HG03342 (cell line): ENCODE results near the gene ABCA2.

Source experiments
- ATAC-seq: cut with Tn5 transposase; IDR thresholded peaks from one replicate; pipeline ENCODE4 v1.9.1; 2021; ENCODE audit warnings: mild to moderate bottlenecking, moderate library complexity; ENCODE audit not compliant: unreplicated experiment

Gene ABCA2

GRCh38 chr9:136969150-136969549 is 58.9 kb downstream of the ABCA2 start:
- no peak for ATAC-seq

GRCh38 chr9:136968333-136969127 is 59.5 kb downstream of the ABCA2 start:
- no peak for ATAC-seq

DNA sequence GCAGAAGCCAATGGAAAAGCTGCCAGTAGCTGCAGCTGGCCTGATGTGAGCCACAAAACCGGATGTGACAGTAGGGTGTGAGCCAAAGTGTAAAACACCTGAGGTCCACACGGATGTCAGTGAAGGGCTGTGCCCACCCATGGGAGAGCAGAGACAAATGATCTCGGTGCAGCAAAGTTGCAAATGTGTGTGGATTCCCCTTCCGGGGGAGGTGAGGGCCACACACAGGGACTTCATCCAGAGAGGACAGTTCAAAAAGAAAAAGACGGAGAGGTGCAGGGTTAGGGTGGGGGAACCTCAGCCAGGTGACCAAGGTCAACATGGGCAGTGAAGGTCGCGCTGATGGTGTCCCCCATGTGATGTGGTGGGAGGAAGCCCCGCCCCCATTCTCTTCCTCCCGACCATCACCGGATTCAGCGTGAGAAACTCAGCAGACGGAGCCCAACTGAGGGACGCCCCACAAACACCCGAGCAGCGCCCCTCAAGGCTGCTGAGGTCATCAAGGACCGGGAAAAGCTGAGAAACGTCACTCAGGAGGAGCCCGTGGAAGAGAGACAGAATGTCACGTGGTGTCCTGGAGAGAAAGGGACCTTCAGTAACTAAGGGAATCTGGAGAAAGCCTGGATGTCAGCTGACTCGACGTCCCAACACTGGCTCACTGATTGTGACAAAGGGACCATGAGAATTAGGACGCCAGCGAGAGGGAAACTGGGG is 62.1 kb downstream of the ABCA2 start:
- ATAC-seq, result no peak

DNA sequence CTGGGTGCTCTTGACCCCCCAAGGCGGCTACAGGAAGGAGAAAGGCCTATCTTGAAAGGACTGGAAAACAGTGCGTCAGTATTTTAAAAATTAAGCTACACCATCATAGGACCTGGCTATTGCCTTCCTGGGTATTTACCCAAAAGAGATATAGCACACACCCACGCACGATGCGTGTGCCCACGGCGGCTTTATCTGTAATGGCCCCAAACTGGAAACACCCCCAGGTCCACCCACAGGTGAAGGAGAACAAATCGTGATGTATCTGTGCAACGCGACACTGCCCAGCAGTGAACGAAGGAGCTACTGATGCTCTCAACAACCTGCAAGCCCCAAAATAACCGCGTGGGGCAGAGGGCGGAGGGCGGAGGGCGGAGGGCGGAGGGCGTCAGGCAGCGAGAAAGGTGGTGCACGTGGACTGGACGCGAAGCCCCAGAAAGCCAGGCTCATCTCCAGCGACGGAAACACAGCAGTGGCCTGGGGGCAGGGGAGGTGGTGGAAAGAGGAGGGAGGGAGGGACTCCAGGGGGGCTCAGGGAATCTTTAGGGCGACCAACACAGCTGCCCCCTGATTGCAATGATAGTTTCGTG is 63.1 kb downstream of the ABCA2 start:
- no peak for ATAC-seq

DNA sequence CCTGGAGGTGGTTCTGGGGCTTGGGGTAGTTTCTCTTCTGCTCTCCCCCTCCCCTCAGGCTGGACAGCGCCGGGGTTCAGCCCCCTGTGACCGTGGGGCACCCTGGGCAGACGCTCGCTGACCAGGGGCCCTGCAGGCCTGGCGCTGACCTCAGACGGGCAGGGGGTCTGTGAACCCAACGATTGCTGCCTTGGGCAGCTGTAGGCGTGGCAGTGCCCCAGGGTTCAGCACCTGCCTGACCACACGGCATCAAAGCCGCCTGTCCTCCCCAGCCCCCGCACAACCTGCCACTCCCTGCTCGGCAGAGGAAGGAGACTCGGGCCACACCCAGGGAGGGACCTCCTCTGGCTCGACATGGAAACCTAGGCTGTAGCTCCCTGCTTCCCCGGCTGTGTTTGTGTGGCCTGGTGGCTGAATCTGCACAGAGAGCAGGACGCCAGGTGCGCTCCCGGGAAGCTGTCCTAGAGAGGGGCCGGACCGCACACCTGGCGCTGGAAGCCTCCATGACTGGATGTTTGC is 63.8 kb downstream of the ABCA2 start:
- no peak for ATAC-seq

GRCh38 chr9:136963751-136964150 is 64.3 kb downstream of the ABCA2 start:
- ATAC-seq, result no peak

DNA sequence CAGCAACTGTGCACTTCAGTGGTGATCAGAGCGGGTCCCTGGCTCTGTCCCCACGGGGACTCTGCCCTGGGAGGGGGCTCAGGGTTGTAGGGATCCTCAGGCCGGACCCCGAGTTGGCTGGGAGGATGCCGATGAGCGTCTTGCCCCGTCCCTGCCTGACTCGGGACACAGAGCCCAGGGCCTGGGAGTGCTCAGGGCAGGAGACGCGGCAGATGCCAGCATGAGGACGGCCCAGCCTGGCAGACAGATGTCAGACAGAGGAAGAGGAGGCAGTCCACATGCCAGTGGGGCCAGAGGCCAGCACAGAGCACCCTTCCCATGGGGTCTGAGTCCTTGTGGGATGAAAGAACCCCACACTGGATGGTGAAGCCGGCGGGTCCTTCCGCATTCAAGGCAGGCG is 64.7 kb downstream of the ABCA2 start:
- no peak for ATAC-seq

DNA sequence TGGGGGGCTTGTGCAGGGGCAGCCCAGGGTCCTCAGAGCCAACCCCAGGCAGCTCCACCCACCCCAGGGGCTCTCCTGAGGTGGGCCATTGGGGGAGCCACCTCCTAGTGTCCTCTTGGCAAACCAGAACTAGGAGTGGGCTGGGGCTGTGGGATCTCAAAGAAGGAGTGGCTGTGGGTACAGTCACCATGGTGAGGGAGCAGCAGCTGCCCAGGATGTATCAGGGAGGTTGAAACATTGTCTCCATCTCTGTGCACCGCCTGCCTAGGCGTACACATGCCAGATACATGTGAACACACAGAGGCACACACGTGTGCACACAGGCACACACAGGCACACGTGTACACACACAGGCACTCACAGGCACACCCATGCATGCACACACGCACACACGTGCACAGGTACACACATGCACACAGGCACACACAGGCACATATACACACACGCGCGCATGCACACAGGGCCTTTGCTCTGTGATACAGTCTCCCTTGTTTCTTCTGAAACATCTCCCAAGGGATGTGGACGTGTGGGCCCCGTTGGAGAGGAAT is 65.3 kb downstream of the ABCA2 start:
- ATAC-seq, result no peak

DNA sequence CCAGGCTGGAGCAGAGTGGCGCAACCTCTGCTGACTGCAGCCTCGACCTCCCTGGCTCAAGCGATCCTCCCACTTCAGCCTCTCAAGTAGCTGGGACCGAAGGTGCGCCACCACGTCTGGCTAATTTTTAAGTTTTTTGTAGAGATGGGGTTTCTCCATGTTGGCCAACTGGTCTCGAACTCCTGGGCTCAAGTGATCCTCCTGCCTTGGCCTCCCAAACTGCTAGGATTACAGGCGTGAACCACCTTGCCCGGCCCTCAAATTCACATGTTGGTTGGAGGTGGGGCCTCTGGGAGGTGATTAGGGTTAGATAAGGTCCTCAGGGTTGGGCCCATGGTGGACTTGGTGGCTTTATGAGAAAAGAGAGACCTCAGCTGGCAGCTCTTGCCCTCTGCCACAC is 65.9 kb downstream of the ABCA2 start:
- no peak for ATAC-seq

DNA sequence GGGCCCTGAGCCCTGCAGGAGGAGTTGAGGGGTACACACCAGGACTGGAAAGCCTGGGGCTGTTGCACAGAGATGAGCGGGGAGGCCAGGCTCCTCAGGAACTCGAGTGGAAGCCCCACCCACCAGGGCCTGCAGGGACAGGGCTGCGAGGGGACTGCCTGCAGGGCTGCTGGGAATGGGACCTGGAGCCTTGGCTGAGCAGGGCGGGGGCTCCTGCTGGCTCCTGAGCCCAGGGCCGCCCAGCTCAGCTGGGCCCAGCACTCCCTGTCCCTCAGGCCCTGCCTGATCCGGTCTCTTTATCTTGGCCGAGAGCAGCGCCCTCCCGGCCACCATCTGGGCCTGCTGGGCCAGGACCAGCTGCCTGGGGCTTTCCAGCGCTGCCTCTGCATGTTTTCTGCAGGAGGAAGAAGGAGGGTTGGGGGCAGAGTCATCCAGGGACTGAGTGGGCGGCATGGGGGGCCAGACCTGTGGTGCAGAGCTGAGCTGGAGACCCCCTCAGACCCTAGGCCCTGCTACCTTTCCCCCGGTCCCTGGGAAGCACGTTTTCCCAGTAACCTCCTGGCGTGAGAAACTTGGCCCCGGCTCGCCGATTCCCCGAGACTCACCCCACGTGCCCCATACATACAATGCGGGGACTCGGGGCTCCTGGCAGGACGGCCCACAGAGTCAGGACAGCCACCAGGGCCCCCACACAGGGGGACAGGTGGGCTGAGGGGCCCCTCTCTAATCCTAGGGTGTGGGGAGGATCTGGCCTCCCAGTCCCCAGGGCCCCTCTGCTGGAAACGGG is 66.6 kb downstream of the ABCA2 start:
- ATAC-seq, result no peak

DNA sequence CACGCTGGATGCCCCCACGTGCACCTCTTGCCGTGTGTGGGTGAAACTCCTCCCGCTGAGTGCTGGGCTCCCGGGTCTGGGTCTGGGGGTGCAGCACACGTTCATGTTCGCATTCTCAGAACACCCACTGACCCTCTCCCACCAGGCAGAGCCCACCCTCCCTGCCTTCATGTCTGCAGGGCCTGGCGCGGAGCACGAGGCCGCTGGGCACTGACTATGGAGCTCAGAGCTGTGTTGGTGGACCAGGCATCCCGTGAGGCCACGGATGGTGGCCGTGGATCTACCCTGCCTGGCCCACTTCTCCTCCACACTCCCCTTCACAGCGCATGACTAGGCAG is 67.1 kb downstream of the ABCA2 start:
- no peak for ATAC-seq

DNA sequence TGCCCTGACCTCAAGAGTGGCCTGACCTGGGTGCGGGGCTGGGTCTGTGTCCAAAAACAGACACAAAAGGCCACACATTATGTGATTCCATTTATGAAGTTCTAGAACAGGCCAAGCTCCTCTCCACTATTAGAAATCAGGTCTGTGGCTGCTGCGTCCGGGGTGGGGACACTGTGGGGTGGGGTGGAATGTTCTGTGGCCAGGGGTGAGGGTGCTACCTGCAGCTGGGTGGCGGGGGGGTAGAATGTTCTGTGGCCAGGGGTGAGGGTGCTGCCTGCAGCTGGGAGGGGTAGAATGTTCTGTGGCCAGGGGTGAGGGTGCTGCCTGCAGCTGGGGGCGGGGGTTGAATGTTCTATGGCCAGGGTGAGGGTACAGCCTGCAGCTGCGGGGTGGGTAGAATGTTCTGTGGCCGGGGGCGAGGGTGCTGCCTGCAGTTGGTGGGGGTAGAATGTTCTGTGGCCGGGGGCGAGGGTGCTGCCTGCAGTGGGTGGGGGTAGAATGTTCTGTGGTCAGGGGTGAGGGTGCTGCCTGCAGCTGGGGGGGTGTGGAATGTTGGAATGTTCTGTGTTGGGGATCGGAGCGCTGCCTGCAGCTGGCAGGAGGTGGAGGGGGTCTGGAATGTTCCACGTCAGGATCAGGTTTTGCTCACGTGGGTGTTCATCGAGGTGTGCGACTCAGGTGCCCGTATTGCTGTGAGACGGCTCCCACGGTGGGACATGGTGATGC is 67.7 kb downstream of the ABCA2 start:
- ATAC-seq, result no peak

- ATAC-seq, result no peak
Measured at GRCh38 chr9:136958898-136959850, 68.9 kb downstream of the ABCA2 start.

GRCh38 chr9:136958473-136958872 is 69.6 kb downstream of the ABCA2 start:
- ATAC-seq, result no peak

- no peak for ATAC-seq
Measured at GRCh38 chr9:136957901-136958300, 70.1 kb downstream of the ABCA2 start.

GRCh38 chr9:136957461-136957860 is 70.6 kb downstream of the ABCA2 start:
- no peak for ATAC-seq
